Activated T-helper 2 cell treated with anti-CD3 and anti-CD28 coated beads, Interferon-gamma antibody, Interleukin-2, Interleukin-4, amounts not matched to agents 10 μg/mL and 5 μg/mL and 100 μg/mL, durations not matched to agents 14 hours and 24 hours and 36 hours (primary cell): ENCODE data around the gene ZSCAN1. TPM values are rescaled to one million over a fixed set of nuclear protein-coding genes. Genes with fewer than 3 reads are reported as not detected.
"Not testable (repeated sequence)": the region's sequence is repeated elsewhere in the genome, so short reads cannot be mapped to it uniquely, and the experiment has no call there.

Experiments used
- DNase-seq: peaks from one replicate; pipeline ENCODE4 v3.0.0; 2021; ENCODE audit warnings: low spot score
- H3K27ac Mint-ChIP-seq: one replicate; pipeline ENCODE4 v1.8.0; 2021; ENCODE audit warnings: mixed read lengths
- H3K27me3 Mint-ChIP-seq: one replicate; pipeline ENCODE4 v1.8.0; 2021; ENCODE audit warnings: low read depth, mixed read lengths
- H3K36me3 Mint-ChIP-seq: one replicate; pipeline ENCODE4 v1.8.0; 2021; ENCODE audit warnings: low read depth, mixed read lengths
- H3K4me1 Mint-ChIP-seq: one replicate; pipeline ENCODE4 v1.8.0; 2021; ENCODE audit warnings: low read depth, mixed read lengths
- H3K4me3 Mint-ChIP-seq: one replicate; pipeline ENCODE4 v1.8.0; 2021; ENCODE audit warnings: low read depth, mild to moderate bottlenecking, moderate library complexity, mixed read lengths
- H3K9me3 Mint-ChIP-seq: one replicate; pipeline ENCODE4 v1.8.0; 2021; ENCODE audit warnings: mixed read lengths
- intact Hi-C: fragments of 100-400 bp; cut with micrococcal nuclease; formaldehyde crosslinking; loops from one replicate; pipeline ENCODE4 v1.15.1; 2023
- total RNA-seq: library from RNA; stranded (reverse); gene quantifications from 2 replicates; pipeline ENCODE4 v1.2.3, GENCODE V29; 2022

ZSCAN1 gene
- not detected in 2 replicates for total RNA-seq

- no peaks in the 10 kb centered on the region for H3K27me3 Mint-ChIP-seq
- H3K36me3 Mint-ChIP-seq, result peaks cover 10% of the 10 kb centered on the region
- H3K4me3 Mint-ChIP-seq, result no peak within 1 kb of the TSS
- H3K4me1 Mint-ChIP-seq, result no peaks in the 10 kb centered on the region
- intact Hi-C loops, result no loop called here
- peaks cover 48% of the 10 kb centered on the region for H3K9me3 Mint-ChIP-seq
- DNase-seq, result no peak
- no peak within 1 kb of the TSS for H3K27ac Mint-ChIP-seq
Observed at GRCh38 chr19:58033741-58034476, at the start of gene ZSCAN1. Gene ZSCAN1 (plus strand): TSS chr19:58034025. CDS start chr19:58037837, 3,812 bp downstream.

- peaks cover 76% of the 10 kb centered on the region for H3K9me3 Mint-ChIP-seq
- H3K4me1 Mint-ChIP-seq, result no peaks in the 10 kb centered on the region
Observed at GRCh38 chr19:57992841-57993240, 41.0 kb upstream of the ZSCAN1 start.

GRCh38 chr19:58000677-58001076, 33.1 kb upstream of the ZSCAN1 start:
- no peak for DNase-seq
- Mint-ChIP-seq H3K27me3 (no peaks in the 10 kb centered on the region), H3K4me1 (peaks cover 12% of the 10 kb centered on the region), H3K4me3 (no peak overlapping the region), H3K9me3 (peaks cover 79% of the 10 kb centered on the region), H3K36me3 (peaks cover 91% of the 10 kb centered on the region), H3K27ac (no peak overlapping the region)
- intact Hi-C loops, result loop anchor here (5.0 kb wide), 1 partner anchor 318 kb away; the partner anchor contains the start of gene ZNF551

More at GRCh38 chr19:57992841-57993240, 41.0 kb upstream of the ZSCAN1 start:
- H3K4me3 Mint-ChIP-seq, result no peak overlapping the region
- no peaks in the 10 kb centered on the region for H3K27me3 Mint-ChIP-seq
- H3K36me3 Mint-ChIP-seq, result peaks cover 72% of the 10 kb centered on the region
- intact Hi-C loops, result no loop called here
- no peak overlapping the region for H3K27ac Mint-ChIP-seq
- DNase-seq, result no peak

GRCh38 chr19:58001895-58002369, 31.9 kb upstream of the ZSCAN1 start:
- Mint-ChIP-seq H3K27ac (peak overlapping the region; percentile 55), H3K9me3 (peaks cover 80% of the 10 kb centered on the region), H3K4me1 (peaks cover 12% of the 10 kb centered on the region), H3K4me3 (peak overlapping the region; percentile 80), H3K36me3 (peaks cover 93% of the 10 kb centered on the region), H3K27me3 (no peaks in the 10 kb centered on the region)
- intact Hi-C loops, result loop anchor here (1.0 to 5.0 kb wide), 3 partner anchors 55 to 320 kb away; partner anchors contain the start of genes ZNF256 and ZNF551
- no peak for DNase-seq

- peak within 1 kb of the TSS; percentile 80 for H3K4me3 Mint-ChIP-seq
- intact Hi-C loops, result loop anchor here (1.0 to 5.0 kb wide), 3 partner anchors 55 to 320 kb away; partner anchors contain the start of genes ZNF256 and ZNF551
- H3K27ac Mint-ChIP-seq, result peak within 1 kb of the TSS; percentile 73
- DNase-seq, result peak; percentile 80
- peaks cover 12% of the 10 kb centered on the region for H3K4me1 Mint-ChIP-seq
- H3K27me3 Mint-ChIP-seq, result no peaks in the 10 kb centered on the region
- peaks cover 80% of the 10 kb centered on the region for H3K9me3 Mint-ChIP-seq
- peaks cover 93% of the 10 kb centered on the region for H3K36me3 Mint-ChIP-seq
Observed at GRCh38 chr19:58002384-58003173, 31.2 kb upstream of the ZSCAN1 start, which contains the start of gene ZNF606. Gene ZNF606 (minus strand): TSS chr19:58002820. CDS start chr19:58001319, 1,501 bp downstream.

GRCh38 chr19:58003174-58003828, 30.5 kb upstream of the ZSCAN1 start:
- no peak for DNase-seq
- peak overlapping the region; percentile 80 for H3K4me3 Mint-ChIP-seq
- intact Hi-C loops, result loop anchor here (2.0 to 5.0 kb wide), 2 partner anchors 152 to 321 kb away; partner anchors contain the start of gene ZNF551
- H3K9me3 Mint-ChIP-seq, result peaks cover 78% of the 10 kb centered on the region
- peaks cover 12% of the 10 kb centered on the region for H3K4me1 Mint-ChIP-seq
- no peaks in the 10 kb centered on the region for H3K27me3 Mint-ChIP-seq
- H3K27ac Mint-ChIP-seq, result peak overlapping the region; percentile 73
- H3K36me3 Mint-ChIP-seq, result peaks cover 90% of the 10 kb centered on the region

- H3K27me3 Mint-ChIP-seq, result no peaks in the 10 kb centered on the region
- H3K4me3 Mint-ChIP-seq, result no peak overlapping the region
- intact Hi-C loops, result no loop called here
- H3K36me3 Mint-ChIP-seq, result peaks cover 56% of the 10 kb centered on the region
- no peak overlapping the region for H3K27ac Mint-ChIP-seq
- H3K9me3 Mint-ChIP-seq, result peaks cover 66% of the 10 kb centered on the region
- H3K4me1 Mint-ChIP-seq, result peaks cover 6% of the 10 kb centered on the region
- DNase-seq, result no peak
Observed at GRCh38 chr19:58007285-58007684, 26.5 kb upstream of the ZSCAN1 start.

GRCh38 chr19:58008877-58009276, 24.9 kb upstream of the ZSCAN1 start:
- peak overlapping the region; percentile 77 for H3K4me3 Mint-ChIP-seq
- H3K27me3 Mint-ChIP-seq, DNase-seq, intact Hi-C loops, H3K27ac Mint-ChIP-seq, H3K4me1 Mint-ChIP-seq: not testable (repeated sequence)
- H3K36me3 Mint-ChIP-seq, result peaks cover 44% of the 10 kb centered on the region
- H3K9me3 Mint-ChIP-seq, result peaks cover 70% of the 10 kb centered on the region

GRCh38 chr19:58009301-58009665, 24.5 kb upstream of the ZSCAN1 start:
- H3K4me3 Mint-ChIP-seq, result peak overlapping the region; percentile 77
- H3K36me3 Mint-ChIP-seq, result peaks cover 40% of the 10 kb centered on the region
- H3K4me1 Mint-ChIP-seq, result peaks cover 6% of the 10 kb centered on the region

GRCh38 chr19:58009666-58010301, 24.0 kb upstream of the ZSCAN1 start:
- peaks cover 35% of the 10 kb centered on the region for H3K36me3 Mint-ChIP-seq
- no peaks in the 10 kb centered on the region for H3K27me3 Mint-ChIP-seq
- DNase-seq, result peak; percentile 65
- H3K4me3 Mint-ChIP-seq, result peak overlapping the region; percentile 77
- H3K27ac Mint-ChIP-seq, result no peak overlapping the region
- peaks cover 2% of the 10 kb centered on the region for H3K4me1 Mint-ChIP-seq
- intact Hi-C loops, result no loop called here
- H3K9me3 Mint-ChIP-seq, result peaks cover 65% of the 10 kb centered on the region

More at GRCh38 chr19:58009301-58009665, 24.5 kb upstream of the ZSCAN1 start:
- no peak for DNase-seq
- H3K9me3 Mint-ChIP-seq, result peaks cover 68% of the 10 kb centered on the region
- no peak overlapping the region for H3K27ac Mint-ChIP-seq
- intact Hi-C loops, result no loop called here
- H3K27me3 Mint-ChIP-seq, result no peaks in the 10 kb centered on the region

GRCh38 chr19:58010507-58010906, 23.3 kb upstream of the ZSCAN1 start:
- peaks cover 28% of the 10 kb centered on the region for H3K36me3 Mint-ChIP-seq
- no peak overlapping the region for H3K27ac Mint-ChIP-seq
- intact Hi-C loops, result no loop called here
- H3K4me1 Mint-ChIP-seq, result peaks cover 2% of the 10 kb centered on the region
- DNase-seq, result no peak
- peaks cover 61% of the 10 kb centered on the region for H3K9me3 Mint-ChIP-seq
- H3K27me3 Mint-ChIP-seq, result no peaks in the 10 kb centered on the region
- no peak overlapping the region for H3K4me3 Mint-ChIP-seq

GRCh38 chr19:58014141-58014540, 19.7 kb upstream of the ZSCAN1 start:
- intact Hi-C loops, result no loop called here
- Mint-ChIP-seq H3K36me3 (no peaks in the 10 kb centered on the region), H3K4me1 (no peaks in the 10 kb centered on the region), H3K9me3 (peaks cover 48% of the 10 kb centered on the region), H3K27ac (no peak overlapping the region), H3K27me3 (no peaks in the 10 kb centered on the region), H3K4me3 (no peak overlapping the region)
- no peak for DNase-seq
